DMS 273 (cell line): ENCODE results near the gene SLAMF9.

Experiments used
- DNase-seq: peaks from one replicate; lab custom pipeline; 2025; ENCODE audit not compliant: unreplicated experiment; lab: John Stamatoyannopoulos, UW

The SLAMF9 gene

GRCh38 chr1:159946242-159947187 is 7.5 kb downstream of the SLAMF9 start:
- no peak for DNase-seq

- peak; percentile 97 for DNase-seq
These were observed 8.4 kb downstream of the SLAMF9 start, which contains the start of gene IGSF9 for GRCh38 chr1:159945483-159946241. Gene IGSF9 (minus strand): TSS chr1:159945613. CDS start chr1:159943454, 2,159 bp downstream.

DNA sequence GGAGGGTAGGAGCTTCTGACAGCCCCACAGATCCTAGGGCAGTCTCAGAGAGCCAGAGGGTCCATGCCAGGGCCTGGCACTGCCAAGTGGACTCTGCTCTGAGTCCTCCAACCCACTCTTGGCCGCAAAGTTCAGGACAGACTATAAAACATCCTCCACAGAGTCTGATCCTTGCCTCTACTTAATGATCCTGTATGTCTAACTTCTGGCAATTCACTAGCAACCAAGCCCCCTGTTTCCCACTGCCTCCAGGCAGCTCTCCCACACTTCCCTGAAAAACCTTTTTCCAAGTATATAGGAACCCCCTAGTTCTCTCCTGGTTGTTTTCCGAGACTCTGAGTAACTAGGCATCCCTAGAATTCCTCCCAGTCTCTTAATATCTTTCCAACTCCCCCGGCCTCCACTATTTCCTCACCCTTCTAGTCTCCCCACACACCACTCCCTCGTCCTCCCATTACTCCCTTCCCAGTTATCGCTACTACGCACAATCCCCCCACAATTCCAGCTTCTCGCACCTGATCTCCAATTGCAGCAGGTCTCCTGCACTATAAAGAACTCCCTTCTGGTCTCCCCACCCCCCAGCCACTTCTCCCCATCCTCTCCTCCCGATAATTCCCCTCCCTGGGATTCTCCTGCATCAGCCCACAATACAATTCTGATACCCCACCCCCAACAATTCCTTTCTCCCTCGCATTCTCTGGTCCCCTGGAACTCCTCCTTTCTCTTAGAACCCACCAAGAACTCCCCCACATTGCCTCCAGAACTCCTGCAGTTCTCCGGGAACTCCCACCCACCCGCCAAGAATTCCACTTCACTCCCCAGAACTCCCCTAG is 9.2 kb downstream of the SLAMF9 start:
- DNase-seq, result peak; percentile 53

DNA sequence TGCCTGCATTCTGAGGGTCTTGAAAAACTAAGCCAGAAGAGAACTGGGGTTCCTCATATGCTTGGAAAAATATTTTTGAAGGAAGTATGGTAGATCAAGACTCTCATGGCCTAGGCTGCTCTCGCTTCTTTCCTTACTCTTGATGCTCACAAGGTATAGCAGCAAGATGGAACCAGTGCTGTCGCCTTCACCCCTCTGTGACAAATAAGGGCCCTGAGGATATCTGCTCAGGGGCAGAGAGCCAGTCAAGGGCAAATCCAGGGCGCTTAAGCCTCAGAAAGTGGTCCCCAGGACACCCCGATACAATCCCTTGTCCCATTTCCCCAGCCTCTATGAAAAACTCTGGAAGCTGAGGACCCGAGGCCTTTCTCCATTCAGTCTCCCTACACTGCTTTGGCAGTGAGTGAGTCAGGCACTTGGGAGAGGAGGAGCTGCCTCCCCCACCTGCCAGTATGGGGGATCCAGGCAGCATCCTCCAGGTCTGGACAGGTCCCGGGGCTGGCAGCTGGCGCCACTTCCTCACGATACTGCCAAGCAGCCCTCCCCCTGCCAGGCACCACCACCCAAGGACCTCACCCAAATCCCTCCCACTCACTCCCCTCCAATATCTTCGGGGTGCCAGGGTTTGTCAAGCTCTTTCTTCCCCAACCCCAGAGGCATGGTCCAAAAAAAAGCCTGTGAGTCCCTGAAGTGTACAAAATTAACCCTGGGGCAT is 10.0 kb downstream of the SLAMF9 start:
- peak; percentile 66 for DNase-seq

DNA sequence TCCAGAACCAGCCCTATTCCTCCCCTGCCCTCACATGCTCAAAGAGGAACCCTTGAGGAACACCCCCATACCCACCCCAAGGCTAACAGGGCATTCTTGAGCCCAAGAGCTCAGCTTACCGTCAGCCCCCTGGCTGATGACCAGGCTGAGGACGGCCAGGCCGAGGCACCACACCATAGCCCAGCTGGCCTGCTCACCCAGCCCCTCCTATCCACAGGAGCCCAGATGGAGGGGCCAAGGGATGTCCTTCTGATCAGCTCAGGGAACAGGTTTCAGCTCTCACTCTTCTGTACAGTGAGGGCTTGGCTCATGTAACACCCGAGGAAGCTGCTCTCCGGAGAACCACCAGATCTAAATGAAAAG is 10.8 kb downstream of the SLAMF9 start:
- DNase-seq, result no peak

GRCh38 chr1:159942632-159943277 is 11.3 kb downstream of the SLAMF9 start:
- DNase-seq, result no peak

DNA sequence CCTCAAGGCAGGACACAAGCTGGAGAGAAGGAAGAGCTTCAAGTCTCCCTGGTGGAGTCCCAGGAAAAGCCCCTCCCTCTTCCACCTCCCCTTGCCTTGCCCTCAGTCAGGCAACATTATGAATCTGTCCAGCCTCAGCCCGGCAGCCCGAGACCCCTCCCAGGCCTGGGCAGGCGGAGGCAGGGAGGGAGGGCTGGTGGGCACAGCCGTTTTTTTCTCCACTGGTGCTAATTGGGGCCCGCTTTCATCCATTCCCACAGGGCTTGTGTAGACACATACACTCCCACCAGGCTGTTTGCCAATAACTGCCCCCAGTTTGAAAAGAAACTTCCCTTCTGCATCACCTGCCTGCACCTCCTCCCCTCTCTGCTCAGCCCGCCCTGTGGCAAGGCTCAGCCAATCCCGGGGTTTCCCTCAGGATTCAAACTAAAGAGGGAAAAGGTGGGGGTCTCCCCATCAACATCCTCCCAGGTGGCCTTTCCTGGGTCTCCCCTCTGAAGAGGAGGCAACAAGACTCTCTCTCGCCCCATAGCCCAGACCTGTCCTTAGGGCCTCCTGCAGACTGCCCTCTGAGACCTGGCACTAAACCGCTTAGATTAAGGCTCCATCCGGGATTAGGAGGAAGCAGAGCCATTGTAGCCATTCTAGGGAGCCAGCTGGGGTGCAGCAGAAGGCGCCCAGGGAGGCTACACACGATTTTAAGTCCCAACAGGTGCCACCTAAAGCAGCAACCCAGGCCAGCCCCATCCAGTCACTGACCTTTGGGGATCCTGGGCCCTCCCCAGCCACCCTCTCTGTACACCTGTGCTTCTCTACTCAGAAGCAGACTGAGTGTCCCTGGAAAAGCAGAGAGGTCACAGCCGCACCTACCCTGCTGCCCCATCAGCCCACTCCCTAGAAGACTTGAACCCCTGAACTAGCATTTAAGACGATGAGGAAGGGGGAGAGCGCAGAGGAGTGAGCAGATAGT is 12.2 kb downstream of the SLAMF9 start:
- DNase-seq, result no peak

- DNase-seq, result no peak
These were observed 12.9 kb downstream of the SLAMF9 start for GRCh38 chr1:159941141-159941540.

- no peak for DNase-seq
These were observed 13.9 kb downstream of the SLAMF9 start for GRCh38 chr1:159940006-159940620.

DNA sequence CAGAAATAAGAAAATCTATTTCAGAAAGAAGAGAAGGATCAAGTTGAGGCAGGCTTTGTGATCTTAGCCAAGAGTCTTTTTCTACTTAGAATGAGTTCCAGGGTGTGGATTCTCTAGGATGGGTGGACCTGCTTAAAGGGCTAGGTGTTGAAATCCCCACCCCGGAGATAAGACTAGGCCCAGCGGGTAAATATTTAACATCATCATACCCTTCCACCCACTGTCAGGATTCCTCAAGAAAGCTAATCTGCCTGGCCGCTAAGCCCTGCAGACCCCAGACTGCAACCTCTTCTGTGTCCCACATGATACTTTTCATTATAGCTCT is 14.4 kb downstream of the SLAMF9 start:
- DNase-seq, result no peak

DNA sequence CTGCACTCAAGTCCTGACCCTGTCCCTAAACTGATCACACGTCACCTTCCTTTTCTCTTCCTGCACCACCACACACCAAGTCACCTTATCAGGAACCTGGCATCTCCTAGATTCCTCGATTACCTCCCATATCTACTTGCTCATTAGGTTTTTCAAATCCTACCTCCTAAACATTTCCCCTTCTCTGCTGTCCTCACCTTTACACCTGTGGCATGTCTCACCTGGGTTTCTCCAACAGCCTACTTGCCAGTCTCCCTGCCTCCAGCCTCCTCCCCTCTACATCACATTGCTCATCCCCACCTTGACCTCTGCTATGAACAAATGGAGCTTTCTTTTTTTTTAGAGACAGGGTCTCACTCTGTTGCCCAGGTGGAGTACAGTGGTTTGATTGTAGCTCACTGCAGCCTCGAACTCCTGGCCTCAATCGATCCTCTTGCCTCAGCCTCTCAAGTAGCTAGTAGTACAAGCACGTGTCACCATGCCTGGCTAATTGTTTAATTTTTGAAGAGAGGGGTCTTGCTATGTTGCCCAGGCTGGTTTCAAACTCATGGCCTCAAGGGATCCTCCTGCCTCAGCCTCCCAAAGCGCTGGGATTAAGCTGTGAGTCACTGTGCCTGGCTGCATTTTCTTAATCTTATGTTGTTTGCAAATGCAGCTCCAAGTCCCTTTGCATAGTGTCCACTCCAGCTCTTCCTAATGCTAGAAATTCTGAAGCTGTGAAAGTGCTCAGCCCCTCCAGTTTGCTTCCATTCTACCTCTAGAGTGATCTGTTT is 14.9 kb downstream of the SLAMF9 start:
- no peak for DNase-seq

GRCh38 chr1:159938211-159938852 is 15.7 kb downstream of the SLAMF9 start:
- no peak for DNase-seq

DNA sequence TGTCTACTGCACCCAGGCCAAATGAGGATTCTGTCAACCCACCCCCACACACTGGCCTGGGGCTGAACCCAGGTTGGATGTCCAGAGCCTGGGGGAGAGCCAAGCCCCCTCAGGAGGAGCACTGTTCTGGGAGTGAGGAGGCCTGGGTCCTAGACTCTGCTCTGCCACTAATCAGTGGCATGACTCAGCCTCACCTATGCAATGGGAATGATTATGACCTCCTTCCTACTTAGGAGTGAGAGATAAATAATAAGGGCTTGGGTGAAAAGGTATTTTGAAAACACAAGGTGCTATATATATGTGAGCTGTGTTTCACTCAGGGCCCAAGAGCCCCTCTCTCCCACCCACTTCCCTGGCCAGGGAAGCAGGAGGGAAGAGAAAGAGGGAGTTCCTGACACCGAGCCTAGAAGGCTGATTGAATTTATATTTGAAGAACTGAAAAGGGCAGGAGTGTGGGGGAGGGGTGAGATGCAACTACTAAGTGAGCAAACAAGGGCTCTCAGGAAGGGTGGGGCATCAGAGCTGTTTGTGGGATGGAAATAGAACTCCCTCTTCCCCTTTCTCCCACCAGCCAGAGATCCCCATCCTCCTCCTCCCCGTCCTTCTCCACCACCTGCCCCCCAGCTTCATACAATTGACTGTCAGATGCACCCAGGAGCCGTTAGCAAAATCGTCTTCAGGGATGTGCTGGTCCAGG is 16.8 kb downstream of the SLAMF9 start:
- DNase-seq, result no peak

DNA sequence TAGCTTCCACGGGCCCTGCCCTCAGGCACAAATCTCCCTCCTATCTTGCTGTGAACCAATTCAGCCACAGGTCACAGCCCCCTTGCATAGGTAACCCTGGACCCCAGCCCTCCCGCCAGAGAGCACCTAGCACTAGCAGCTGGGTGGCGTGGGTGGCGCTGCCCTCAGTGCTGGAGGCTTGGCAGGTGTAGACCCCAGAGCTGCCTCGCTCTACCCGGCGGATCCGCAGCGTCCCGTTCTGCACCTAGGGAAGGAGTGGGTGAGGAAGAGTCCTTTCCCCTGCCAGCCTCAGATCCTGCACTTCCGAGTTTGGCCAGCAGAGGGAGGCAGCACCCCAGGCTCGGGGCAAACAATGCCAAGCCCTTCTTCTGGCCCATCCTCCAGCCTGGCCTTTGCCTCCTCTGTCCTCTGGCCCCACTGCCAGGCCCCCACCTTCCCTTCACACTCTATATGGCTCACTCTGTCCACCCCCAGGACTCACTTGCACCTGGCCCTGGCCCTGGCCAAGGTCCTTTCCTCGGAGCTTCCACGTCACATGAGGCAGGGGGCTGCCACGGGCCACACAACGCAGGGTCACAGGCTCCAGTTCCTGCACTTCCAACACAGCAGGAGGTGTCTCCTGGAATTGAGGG is 17.6 kb downstream of the SLAMF9 start:
- DNase-seq, result peak; percentile 86

- DNase-seq, result no peak
These were observed 18.2 kb downstream of the SLAMF9 start for GRCh38 chr1:159935719-159936272.

DNA sequence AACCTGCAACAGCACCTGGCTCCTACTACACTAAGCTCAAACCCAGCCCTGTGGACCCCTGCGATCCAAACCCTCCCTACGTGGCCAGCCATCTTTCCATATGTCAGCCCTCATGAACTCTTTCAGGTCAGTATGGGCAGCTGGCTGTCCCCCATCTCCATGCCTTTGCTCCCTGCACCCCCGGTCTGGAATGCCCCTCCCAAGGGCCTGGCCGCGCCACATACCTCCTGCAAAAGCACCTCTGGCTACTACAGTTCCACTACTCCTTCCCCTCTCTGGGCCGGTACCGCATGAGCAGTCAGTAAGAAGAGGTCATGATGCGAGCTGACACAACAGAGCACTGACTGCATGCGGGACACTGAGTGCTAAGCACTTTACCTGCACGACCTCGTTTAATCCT is 18.7 kb downstream of the SLAMF9 start:
- DNase-seq, result no peak
